RPMI7951 (cell line): ENCODE measurements around the gene SCARF2. TPM values are rescaled to one million over a fixed set of nuclear protein-coding genes. Genes with fewer than 3 reads are reported as not detected.
"Not testable (repeated sequence)": the region's sequence is repeated elsewhere in the genome, so short reads cannot be mapped to it uniquely, and the experiment has no call there.

Experiments
- DNase-seq: peaks from one replicate; pipeline ENCODE4 v3.0.0-alpha.2; 2012; ENCODE audit warnings: low read depth
- total RNA-seq: library from RNA; depleted of rRNA; stranded (reverse); fragments of >200 nt; shearing (Covaris generic); gene quantifications from 2 replicates; pipeline ENCODE4 v1.2.3, GENCODE V29; 2014

Gene SCARF2
- total RNA-seq, 1 experiment from 2014 or later = 6.0 TPM

DNA sequence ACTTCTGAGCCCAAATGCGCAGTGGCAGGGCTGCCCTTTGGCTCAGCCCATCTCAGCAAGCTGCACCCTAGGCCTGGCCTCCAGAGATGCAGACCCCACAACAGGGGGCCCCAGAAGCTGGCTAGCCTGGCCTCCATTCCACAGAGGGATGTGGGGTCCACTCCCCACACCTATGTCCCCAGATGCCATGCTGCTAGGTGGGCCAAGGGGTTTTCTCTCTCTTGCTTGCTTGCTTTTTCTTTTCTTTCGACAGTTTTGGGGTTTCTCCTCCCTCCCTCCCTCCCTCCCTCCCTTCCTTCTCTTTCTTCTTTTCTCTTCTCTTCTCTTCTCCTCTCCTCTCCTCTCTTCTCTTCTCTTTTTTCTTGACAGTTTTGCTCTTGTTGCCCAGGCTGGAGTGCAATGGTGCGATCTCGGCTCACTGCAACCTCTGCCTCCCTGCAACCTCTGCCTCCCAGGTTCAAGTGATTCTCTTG, 9.6 kb downstream of the SCARF2 start:
- DNase-seq = no peak

DNA sequence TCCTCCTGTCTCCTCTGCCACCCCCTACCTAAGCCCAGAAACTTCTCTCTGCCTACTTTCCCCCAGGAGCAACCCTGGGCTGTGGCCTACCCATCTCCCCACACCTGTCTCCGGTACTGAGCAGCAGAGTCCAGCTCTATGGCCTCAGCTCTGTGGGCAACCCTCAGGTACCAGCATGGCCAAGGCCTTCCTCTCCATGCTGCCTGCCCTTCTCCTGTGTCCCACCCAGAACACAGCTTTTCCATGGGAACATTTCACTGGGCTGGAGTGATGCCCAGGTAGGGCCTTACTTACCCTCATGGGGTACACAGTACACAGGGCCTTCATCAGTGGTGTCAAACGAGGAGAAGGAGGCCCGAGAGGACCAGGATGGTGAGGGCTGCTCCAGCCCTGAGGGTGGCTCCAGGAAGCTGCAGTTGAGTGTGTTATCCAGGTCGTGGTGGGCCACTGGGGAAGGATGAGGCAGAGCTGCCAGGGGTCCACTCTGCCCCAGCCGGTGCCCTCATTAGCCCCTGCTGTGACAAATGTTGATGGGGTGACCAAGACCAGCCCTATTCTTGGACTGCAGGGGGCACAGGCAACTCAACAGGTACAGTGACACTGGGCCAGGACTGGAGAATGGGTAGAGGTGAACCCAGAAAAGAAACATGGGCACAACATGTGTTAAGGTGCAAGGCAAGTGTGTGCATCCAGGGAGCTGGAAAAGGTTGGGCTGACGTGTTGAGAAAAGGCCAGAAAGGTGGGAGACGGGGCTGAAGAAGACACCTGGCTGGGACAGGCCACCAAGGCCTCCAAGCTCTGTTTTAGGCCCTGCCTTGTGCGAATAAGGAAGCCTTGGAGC, 10.3 kb downstream of the SCARF2 start:
- DNase-seq = no peak

DNA sequence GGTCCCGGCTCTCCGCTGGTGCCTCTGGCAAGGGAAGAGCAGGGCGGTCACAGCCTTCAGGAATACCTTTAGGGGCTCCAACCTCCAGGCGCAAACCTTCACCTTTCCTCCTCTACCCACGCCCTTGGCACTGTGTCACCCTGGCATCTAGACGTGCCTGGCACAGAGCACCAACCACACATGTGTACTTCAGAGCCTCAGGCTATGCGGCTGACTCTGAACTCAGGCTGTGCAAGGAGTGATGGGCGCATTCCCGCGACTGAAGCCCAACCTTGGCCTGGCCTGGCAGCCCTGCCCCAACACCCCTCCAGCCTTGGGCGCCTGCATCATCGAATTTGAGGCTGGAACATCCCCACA, 11.4 kb downstream of the SCARF2 start:
- no peak for DNase-seq

DNA sequence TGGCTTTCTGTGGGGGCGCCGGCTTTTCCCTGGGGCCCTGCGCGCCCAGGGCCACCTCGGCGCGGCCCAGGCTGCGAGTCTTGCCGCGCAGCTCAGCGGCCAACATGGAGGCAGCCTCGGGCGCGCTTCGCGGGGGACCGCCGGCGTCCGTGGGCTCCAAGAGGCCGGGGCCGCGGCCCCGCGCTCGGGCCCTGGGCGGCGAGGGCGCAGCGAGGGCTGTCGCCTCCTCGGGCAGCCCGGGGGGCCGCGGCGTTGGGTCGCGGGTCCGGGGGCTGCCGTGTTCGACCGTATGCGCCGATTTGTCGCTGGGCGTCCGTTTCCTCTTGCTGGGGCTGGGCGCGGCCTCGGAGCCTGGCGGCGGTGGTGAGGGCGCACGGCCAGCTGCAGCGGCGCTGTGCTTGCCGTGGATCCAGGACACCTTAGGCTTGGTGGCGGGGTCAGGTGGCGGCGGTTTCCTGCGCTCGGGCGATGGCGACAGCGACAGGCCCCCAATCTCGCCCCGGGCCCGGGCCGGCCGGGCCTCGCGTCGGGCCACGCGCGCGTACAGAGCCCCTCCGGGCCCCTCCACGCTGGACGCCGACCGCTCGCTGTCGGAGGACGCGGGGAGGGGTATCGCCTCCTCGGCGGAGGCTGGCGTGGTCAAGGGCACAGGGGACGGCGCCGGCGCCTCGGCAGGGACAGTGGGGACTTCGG, 11.9 kb downstream of the SCARF2 start:
- DNase-seq = no peak

DNA sequence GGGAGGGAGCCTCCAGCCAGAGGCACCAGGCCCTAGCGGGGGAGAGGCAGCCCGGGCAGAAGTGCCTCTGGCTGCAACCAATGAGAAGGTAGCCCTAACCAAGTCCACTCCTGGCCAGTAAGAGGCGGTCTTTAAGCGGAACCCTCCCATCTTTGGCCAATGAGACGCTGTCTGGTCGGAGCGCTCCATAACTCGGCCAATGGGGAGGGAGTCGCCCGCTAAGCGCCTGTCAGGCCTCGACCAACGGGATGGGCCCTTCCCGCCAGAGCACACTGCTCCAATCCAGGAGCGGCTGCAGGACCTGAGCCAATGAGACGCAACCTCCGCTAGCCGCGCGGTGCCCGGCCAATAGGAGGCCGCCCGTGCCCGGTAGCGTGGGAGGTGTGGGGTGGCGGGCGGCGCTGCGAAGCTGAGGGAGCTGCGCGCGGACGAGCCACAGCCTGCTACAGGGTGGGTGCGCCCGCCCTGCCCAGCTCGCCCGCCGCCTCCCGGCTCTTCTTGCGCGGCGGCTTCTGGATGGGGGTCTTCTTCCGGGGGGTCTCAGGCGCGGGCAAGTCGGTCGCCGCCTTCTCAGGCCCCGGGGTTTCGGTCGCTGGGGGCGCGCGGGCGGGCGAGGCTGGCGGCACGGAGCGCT, 12.6 kb downstream of the SCARF2 start:
- DNase-seq = no peak

DNA sequence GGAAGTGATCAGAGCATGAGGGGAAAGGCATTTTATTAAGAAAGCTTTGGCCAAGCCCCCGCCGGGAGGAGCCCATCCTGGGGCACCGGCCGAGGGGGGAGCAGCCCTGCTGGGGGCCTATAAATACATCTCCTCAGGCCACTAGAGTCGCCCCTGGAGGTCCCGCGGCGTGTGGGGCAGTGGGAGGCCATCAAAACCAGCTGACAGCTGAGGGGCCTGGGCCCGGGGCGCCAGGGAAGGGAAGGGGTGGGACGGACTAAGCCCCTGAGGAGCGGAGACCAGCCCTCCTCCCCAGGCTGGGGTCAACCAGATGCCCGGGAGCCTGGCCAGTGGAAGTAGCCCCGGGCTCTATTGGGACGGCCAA, 13.1 kb downstream of the SCARF2 start:
- DNase-seq = no peak

DNA sequence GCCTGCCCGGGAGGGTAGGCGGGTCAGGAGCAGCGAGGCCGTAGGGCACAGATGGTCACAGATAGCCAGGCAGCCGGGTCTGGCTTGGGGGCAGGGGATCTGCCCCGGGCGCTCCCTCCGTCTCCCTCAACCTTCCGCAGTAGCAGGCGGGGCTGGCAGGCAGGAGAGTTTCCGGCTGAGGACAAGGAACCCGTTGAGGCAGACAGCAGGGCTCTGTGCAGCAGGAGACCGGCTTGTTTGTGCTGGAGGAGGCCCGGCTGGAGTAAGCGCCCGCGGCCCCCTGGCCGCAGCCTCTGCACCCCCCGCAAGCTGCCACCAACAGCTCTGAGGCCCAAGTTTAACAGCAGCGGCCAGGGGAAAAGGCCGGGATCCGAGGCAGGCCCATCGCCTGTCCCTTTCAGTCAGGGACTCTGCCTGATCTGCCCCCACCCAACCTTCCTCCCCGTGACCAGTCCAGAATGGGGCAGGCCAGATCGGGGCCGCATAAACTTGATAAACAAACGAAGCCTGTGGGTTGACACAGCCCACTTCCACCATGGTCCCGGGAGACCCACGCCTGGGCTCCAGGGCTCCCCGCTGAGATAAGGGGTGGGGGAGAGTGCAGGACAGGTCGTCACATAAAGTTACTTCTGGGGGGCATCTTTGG, 13.6 kb downstream of the SCARF2 start:
- no peak for DNase-seq

DNA sequence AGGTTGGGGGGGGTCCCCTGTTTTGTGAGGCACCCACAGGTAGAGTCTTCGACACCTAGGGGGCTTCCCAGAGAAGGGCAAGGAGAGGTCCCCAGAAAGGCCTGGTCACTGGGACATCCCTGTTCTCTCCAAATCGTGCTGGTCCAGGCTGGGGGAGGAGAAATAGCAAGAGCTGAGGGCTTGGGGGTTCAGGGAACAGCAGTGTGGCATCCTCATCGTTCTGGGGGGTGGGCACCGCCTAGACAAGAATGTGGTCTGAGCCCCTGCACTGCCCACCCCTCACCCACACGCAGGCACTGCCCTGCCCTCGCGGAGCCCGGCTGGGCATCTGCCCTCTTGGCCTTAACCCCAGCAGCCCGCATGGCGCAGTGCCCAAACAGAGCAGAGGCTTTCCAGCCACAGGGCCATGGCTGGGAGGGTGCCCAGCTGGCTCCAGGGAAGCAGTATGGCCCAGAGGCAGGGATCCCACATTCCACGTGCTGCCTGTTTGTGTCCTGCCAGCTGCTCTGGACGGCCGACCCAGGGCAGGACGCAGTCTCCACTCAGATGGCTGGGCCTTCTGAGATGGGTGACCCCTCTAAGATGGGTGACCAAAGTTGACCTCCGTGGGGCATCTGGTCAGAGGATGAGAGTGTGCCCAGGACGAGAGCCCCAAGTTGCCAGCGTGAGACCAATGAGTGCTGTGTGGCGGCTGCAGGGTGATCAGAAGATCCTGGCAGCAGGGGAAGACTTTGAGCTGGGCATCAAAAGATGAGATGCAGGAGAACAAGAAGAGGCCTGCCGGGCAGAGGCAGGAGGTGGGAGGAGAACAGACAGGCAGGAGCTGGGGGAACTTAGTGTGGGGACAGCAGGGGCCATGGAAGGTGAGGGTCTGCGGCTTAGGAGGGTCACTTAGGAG, 14.4 kb downstream of the SCARF2 start:
- DNase-seq = peak; percentile 52

DNA sequence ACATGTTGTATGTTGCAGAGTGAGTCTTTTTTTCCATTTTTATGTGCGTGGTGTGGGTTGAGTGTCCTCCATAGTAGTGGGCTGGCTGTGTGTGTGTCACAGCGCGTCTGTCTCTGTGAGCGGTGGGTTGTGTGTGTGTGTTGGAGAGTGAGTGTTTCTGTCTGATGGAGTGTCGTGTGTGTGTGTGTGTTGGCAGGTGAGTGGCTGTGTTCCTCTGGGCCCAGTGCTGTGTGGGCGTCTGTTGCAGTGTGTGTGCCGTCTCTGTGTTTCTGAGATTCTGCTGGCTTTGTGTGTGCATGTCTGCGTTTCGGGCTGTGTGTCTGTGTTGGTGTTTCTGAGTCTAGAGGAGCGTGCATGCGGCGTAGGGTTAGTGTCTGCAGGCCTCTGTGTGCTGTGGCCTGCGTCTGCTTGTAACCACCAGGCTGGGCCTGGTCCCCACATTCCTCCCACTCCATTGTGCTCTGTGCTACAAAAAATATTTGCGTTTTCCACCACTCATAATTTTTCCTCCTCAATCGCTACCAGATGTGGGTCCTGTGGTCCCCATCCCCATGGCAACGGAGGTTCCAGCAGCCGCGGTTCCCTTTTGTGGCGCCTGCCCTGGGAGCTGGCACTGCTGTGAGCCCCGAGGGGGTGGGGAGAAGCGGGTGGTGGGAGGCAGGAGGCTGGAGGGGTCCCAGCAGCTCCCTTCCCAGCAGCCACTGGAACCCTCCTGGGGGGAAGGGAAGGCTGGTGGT, 15.2 kb downstream of the SCARF2 start:
- peak; percentile 68 for DNase-seq

DNA sequence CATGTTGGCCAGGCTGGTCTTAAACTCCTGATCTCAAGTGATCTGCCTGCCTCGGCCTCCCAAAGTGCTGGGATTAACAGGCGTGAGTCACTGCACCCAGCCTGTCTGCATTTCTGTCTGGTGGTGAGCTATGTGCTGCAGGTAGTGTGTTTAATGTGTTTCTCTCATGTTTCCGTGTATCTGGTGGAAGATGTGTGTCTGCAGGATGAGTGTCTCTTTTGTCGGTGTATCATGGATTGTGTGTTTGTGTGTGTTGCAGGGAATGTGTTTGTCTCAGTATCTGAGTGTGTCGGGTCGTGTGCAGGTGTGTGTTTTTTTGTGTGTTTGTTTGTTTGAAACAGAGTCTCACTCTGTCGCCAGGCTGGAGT, 16.1 kb downstream of the SCARF2 start:
- no peak for DNase-seq

DNA sequence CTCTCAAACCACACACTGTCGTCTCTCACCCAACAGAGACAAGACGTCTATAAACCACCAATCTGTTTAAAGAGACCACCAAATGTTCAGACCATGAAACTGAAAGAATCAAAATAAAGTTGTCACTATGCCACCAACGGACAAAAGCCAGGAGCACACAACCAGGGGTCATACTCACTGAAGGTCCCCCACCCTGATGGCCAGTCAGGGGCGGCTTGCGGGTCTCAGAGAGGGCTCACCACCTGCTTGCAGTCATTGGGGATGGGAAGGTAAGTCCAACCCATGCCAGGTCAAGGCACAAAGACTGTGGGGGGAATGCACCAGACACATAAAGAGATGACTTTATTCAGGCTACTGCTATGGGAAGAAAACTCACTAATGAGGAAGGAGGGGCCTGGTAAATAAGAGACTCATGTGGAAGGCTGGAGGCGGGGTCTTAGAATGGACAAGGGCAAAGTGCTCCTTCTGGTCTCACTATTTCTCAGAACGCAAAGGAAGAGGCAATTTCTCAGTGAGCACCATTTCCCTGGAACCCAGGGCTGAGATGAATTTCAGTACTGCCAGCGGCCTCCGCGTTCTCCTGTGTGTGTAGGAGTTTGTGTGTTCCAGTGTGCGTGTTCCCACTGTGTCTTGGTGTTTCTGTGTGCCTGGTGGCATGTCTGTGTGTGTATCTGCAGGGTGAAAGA, 17.3 kb downstream of the SCARF2 start:
- DNase-seq = no peak

DNA sequence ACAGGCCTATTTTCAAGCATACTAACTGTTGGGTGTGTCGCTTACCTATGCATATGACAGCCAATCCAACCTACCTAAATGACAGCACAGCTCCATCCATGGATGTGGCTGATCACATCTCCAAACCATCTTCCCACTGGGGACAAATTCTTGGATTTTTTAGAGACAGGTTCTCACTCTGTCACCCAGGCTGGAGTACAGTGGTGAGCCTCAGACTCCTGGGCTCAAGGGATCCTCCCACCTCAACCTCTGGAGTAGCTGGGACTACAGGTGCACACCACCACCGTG, 18.0 kb downstream of the SCARF2 start:
- DNase-seq = no peak

DNA sequence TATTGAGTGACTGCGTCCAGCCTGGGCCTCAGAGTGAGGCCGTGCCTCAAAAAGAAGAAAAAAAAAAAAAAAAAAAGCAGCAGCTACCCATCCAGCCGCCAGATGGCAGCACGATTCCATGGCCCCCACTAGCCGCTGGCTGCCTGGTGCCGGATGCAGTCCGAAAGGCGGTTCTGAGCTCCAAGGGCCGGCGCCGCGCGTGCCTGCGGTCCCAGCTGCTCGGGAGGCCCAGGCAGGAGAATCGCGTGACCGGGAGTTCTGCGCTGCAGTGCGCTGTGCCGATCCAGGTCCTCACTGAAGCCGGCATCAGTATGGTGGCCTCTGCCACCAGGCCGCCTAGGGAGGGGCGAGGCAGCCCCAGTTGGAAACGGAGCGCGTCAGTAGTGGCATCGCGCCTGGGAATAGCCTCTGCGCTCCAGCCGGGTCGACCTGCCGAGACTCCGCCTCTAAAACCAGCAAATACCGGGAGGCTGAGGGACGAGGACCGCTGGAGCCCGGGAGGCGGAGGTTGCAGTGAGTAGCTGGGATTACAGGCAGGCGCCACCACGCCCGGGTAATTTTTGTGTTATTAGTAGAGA, 19.3 kb downstream of the SCARF2 start:
- peak; percentile 77 for DNase-seq

DNA sequence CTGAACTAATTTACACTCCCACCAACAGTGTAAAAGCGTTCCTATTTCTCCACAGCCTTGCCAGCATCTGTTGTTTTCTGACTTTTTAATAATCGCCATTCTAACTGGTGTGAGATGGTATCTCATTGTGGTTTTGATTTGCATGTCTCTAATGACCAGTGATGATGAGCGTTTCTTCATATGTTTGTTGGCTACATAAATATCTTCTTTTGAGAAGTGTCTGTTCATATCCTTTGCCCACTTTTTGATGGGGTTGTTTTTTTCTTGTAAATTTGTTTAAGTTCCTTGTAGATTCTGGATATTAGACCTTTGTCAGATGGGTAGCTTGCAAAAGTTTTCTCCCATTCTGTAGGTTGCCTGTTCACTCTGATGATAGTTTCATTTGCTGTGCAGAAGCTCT, 21.9 kb downstream of the SCARF2 start:
- not testable (repeated sequence) for DNase-seq

DNA sequence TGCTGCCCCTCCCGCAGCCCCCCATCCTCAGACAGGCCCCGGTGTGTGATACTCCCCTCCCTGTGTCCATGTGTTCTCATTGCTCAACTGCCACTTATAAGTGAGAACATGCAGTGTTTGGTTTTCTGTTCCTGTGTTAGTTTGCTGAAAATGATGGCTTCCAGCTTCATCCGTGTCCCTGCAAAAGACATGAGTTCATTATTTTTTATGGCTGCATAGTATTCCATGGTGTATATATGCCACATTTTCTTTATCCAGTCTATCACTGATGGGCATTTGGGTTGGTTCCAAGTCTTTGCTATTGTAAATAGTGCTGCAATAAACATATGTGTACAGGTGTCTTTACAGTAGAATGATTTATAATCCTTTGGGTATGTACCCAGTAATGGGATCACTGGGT, 22.4 kb downstream of the SCARF2 start:
- not testable (repeated sequence) for DNase-seq

DNA sequence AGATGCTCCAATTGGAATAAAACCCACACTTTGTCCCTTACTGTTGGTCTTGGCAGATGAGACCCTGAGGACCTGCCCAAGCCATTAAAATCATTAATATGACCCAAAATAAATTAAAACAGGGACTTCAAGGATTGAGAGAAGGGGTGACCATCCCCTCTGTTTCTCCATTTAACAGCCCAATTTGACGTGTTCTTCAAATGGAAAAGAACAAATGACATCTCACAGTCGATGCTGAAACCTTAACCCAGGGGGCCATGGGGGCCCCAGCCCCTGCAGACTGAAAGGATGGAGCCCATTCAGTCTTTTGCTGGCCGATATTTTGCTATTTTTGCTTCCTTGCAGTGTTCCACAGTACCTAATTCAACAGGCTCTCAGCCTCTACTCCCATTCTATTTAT, 23.2 kb downstream of the SCARF2 start:
- no peak for DNase-seq

DNA sequence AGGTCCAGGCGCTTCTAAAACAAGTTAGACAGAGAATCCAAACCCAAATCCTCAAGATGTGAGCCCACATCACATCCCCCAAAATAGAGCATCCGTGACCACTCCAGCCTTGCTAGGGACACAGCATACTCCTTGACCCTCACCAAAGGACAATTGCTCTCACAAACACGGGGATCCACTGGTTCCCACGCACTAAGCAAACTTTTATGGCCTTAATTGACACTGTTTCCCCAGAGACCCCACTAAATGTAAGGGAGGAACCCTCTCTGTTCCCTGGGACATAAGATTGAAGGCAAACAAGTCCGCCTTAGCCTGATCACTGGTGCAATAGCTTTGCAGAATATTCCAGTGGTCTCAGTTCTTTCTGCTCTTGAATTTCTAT, 23.6 kb downstream of the SCARF2 start:
- no peak for DNase-seq

DNA sequence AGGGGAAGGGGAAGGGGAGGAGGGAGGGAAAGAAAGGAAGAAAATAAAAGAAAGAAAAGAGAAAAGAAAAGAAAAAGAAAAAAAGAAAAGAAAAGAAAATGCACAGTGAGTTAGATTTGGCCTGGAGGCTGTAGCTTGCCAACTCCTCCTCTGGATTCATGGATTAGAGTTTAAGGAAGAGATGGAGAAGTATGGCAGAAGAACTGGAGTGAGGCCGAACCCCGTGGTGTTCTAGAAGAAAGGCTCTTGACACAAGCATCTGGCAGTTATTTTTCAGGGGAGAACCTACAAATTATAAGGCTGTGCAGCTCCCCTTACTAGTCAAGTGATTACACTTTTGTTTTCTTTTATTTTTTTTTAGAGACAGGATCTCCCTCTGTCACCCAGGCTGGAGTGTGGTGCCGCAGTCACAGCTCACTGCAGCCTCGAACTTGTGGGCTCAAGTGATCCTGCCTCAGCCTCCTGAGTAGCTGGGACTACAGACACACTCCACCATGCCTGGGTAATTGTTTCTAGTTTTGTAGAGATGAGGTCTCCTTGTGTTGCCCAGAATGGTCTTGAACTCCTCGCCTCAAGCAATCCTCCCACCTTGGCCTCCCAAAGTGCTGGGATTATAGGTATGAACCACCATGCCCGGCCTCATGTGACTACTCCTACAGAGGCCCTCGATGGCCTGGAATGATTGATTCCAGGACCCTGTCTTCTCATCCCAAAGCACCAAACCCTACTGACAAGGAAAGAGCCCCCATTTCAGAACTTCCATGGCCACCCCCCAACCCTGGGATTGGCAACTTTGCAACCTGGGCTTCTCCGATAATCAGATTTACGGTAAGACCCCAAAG, 24.2 kb downstream of the SCARF2 start:
- DNase-seq = no peak
